B cell (primary cell): ENCODE data around the gene DSG4. TPM values are rescaled to one million over a fixed set of nuclear protein-coding genes. Genes with fewer than 3 reads are reported as not detected.

Experiments
- ATAC-seq: fragments of 200-7000 bp; cut with Tn5 transposase; one replicate; pipeline ENCODE4 v1.10.0; 2021; ENCODE audit warnings: low read depth, mild to moderate bottlenecking, moderate number of reproducible peaks, moderate library complexity
- CTCF ChIA-PET: fragments of 350-600 bp; sonication (Branson Sonifier 250); formaldehyde crosslinking; loops from one replicate; lab custom pipeline; 2021; ENCODE audit warnings: antibody characterized with exemption, inconsistent platforms; lab: Charles Lee
- POLR2A ChIA-PET: fragments of 350-600 bp; sonication (Branson Sonifier 250); formaldehyde crosslinking; loops from one replicate; lab custom pipeline; 2021; ENCODE audit warnings: antibody characterized with exemption; lab: Charles Lee
- DNase-seq: peaks from one replicate; pipeline ENCODE4 v3.0.0; 2013
- H2AFZ ChIP-seq: 2 replicates; pipeline ENCODE4 v1.6.1; 2012; ENCODE audit warnings: mild to moderate bottlenecking, low read depth, low read length; ENCODE audit not compliant: insufficient read depth, poor library complexity, severe bottlenecking
- H3K27ac ChIP-seq, 2 donors: 1 replicate in 1 of 2; 2 replicates in 1 of 2; pipeline ENCODE4 v1.5.1; 2012 to 2013; ENCODE audit warnings: low read length in 2 of 2, mild to moderate bottlenecking in 2 of 2, moderate library complexity in 1 of 2
- H3K27me3 ChIP-seq, 4 experiments: fragments of 200-600 bp in 1 of 4; sonication (generic) in 1 of 4; replicated peaks in 1 of 4; 1 replicate in 2 of 4; 2 replicates in 2 of 4; pipeline versions ENCODE4 v1.6.1 to v1.7.0; 2013 to 2016; ENCODE audit warnings: low read length in 3 of 4, mild to moderate bottlenecking in 2 of 4, mixed read lengths in 1 of 4, moderate library complexity in 1 of 4; ENCODE audit not compliant: insufficient read depth in 4 of 4, control insufficient read depth in 3 of 4; ENCODE audit errors: control extremely low read depth in 1 of 4
- H3K36me3 ChIP-seq, 2 experiments: replicated peaks in 1 of 2; 1 replicate in 1 of 2; 2 replicates in 1 of 2; pipeline versions ENCODE4 v1.6.1 to v1.7.1; 2013; ENCODE audit warnings: low read length in 1 of 2; ENCODE audit not compliant: insufficient read depth in 2 of 2, control insufficient read depth in 1 of 2; ENCODE audit errors: control extremely low read depth in 1 of 2, extremely low read depth in 1 of 2
- H3K4me1 ChIP-seq, 2 donors: fragments of 200-600 bp in 1 of 2; sonication (generic) in 1 of 2; 1 replicate in 1 of 2; 2 replicates in 1 of 2; pipeline versions ENCODE4 v1.5.1 to v1.6.1; 2013 to 2017; ENCODE audit warnings: low read length in 2 of 2; ENCODE audit not compliant: control insufficient read depth in 2 of 2, insufficient read depth in 2 of 2
- H3K4me2 ChIP-seq: replicated peaks from 2 replicates; pipeline ENCODE3; 2012; ENCODE audit warnings: mild to moderate bottlenecking, low read depth, low read length; ENCODE audit not compliant: poor library complexity, severe bottlenecking
- H3K4me3 ChIP-seq, 5 experiments: fragments of 200-600 bp in 1 of 5; sonication (generic) in 1 of 5; 1 replicate in 3 of 5; 2 replicates in 2 of 5; pipeline versions ENCODE4 v1.5.1 to v1.7.0; 2011 to 2016; ENCODE audit warnings: low read length in 4 of 5, mild to moderate bottlenecking in 4 of 5, low read depth in 2 of 5, control low read depth in 1 of 5, moderate library complexity in 1 of 5; ENCODE audit not compliant: insufficient read depth in 1 of 5; ENCODE audit errors: control extremely low read depth in 1 of 5, extremely low read depth in 1 of 5
- H3K79me2 ChIP-seq: fragments of 200-600 bp; sonication (generic); one replicate; pipeline ENCODE4 v1.6.0; 2016; ENCODE audit warnings: low read length; ENCODE audit not compliant: control insufficient read depth, insufficient read depth
- H3K9ac ChIP-seq: fragments of 200-600 bp; sonication (generic); 2 replicates; pipeline ENCODE4 v1.6.1; 2017; ENCODE audit warnings: mild to moderate bottlenecking, low read length, moderate library complexity
- H3K9me3 ChIP-seq, 3 donors: one replicate each; pipeline versions ENCODE4 v1.6.1 to v1.7.1; 2013; ENCODE audit warnings: low read length in 2 of 3; ENCODE audit not compliant: control insufficient read depth in 2 of 3, insufficient read depth in 1 of 3; ENCODE audit errors: control extremely low read depth in 1 of 3
- H4K20me1 ChIP-seq: 2 replicates; pipeline ENCODE4 v1.6.0; 2012; ENCODE audit warnings: mild to moderate bottlenecking, low read length; ENCODE audit not compliant: insufficient read depth, control insufficient read depth, poor library complexity, severe bottlenecking
- H3K27ac Mint-ChIP-seq: one replicate; pipeline ENCODE4 v1.8.0; 2021; ENCODE audit warnings: mixed read lengths
- H3K27me3 Mint-ChIP-seq: one replicate; pipeline ENCODE4 v1.8.0; 2021; ENCODE audit warnings: mixed read lengths
- H3K4me1 Mint-ChIP-seq: one replicate; pipeline ENCODE4 v1.8.0; 2021; ENCODE audit warnings: mixed read lengths
- H3K4me3 Mint-ChIP-seq: one replicate; pipeline ENCODE4 v1.8.0; 2021; ENCODE audit warnings: mixed read lengths
- H3K9me3 Mint-ChIP-seq: one replicate; pipeline ENCODE4 v1.8.0; 2022; ENCODE audit warnings: mixed read lengths; ENCODE audit not compliant: insufficient read depth
- EZH2 ChIP-seq: IDR thresholded peaks from 2 replicates; pipeline ENCODE4 v1.6.1; 2012; ENCODE audit warnings: borderline replicate concordance, low read depth, mild to moderate bottlenecking, moderate library complexity, low read length; ENCODE audit not compliant: insufficient read depth, poor library complexity, severe bottlenecking
- whole genome bisulfite sequencing: methylation state at CpG from one replicate; pipeline ENCODE4 v1.1.5; 2013; ENCODE audit warnings: missing lambda C conversion rate; ENCODE audit not compliant: insufficient coverage; 5-methylcytosine and 5-hydroxymethylcytosine counted together
- intact Hi-C: fragments of 100-400 bp; cut with micrococcal nuclease; formaldehyde crosslinking; loops from one replicate; pipeline ENCODE4 v1.10.0; 2022
- polyA plus RNA-seq: library from polyadenylated mRNA; depleted of rRNA; stranded (reverse); fragments of >200 nt; gene quantifications from 2 replicates; pipeline ENCODE4 v1.2.3, GENCODE V29; 2012
- total RNA-seq, 2 donors: library from RNA; stranded (reverse); fragments of 120-200 nt in 1 of 2; gene quantifications; 1 replicate in 1 of 2; 2 replicates in 1 of 2; pipeline versions ENCODE4 v1.2.3 to v1.2.4, GENCODE V29; 2013 to 2022
- TF ChIP-seq, protein P1 (sequence below): fragments of 200-600 bp; IDR thresholded peaks from one replicate; pipeline ENCODE4 v1.8.0; 2022; ENCODE audit warnings: antibody characterized with exemption, mild to moderate bottlenecking

DSG4 gene
- total and polyA plus RNA-seq, 2 donors (not counting 1 experiment from before 2014, with no cell fraction given), result not detected

DNA sequence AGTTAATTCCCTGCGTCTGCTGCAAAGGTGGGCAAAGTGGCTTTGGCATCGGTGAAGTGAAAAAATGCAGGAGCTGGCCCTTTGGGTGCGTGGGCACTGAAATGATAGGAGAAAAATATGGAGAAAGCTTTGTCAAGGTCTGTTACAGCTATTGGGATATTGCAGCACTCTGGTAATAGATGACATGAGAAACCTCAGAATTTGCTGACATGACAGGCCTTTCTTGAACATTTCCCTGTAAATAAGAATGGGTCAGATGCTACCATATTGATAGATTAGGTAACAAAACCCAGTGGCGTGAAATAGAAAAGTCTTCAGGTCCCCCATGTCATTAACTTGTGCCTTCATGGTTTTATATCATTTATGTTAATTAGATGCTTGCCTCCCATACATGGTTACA lies 12.4 kb upstream of the DSG4 start:
- TF ChIP-seq, protein P1, sequence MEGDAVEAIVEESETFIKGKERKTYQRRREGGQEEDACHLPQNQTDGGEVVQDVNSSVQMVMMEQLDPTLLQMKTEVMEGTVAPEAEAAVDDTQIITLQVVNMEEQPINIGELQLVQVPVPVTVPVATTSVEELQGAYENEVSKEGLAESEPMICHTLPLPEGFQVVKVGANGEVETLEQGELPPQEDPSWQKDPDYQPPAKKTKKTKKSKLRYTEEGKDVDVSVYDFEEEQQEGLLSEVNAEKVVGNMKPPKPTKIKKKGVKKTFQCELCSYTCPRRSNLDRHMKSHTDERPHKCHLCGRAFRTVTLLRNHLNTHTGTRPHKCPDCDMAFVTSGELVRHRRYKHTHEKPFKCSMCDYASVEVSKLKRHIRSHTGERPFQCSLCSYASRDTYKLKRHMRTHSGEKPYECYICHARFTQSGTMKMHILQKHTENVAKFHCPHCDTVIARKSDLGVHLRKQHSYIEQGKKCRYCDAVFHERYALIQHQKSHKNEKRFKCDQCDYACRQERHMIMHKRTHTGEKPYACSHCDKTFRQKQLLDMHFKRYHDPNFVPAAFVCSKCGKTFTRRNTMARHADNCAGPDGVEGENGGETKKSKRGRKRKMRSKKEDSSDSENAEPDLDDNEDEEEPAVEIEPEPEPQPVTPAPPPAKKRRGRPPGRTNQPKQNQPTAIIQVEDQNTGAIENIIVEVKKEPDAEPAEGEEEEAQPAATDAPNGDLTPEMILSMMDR, result no peak
- TF ChIP-seq EZH2, result no peak
- Histone ChIP-seq H3K79me2 (no peaks in the 10 kb centered on the region), H3K9ac (no peak overlapping the region), H3K27me3 (no peaks in the 10 kb centered on the region), H3K9me3 (peaks cover 0 to 3% (median 1%) of the 10 kb centered on the region in 3 donors), H3K4me2 (no peak overlapping the region), H3K36me3 (no peaks in the 10 kb centered on the region), H2AFZ (no peak overlapping the region), H4K20me1 (no peaks in the 10 kb centered on the region), H3K4me3 (no peak overlapping the region), H3K4me1 (no peaks in the 10 kb centered on the region), H3K27ac (no peak overlapping the region)
- H3K4me1 Mint-ChIP-seq, result no peaks in the 10 kb centered on the region
- no peak overlapping the region for H3K4me3 Mint-ChIP-seq
- intact Hi-C loops, result no loop called here
- no peak for DNase-seq
- H3K9me3 Mint-ChIP-seq, result peaks cover 3% of the 10 kb centered on the region
- no peak for ATAC-seq
- no peaks in the 10 kb centered on the region for H3K27me3 Mint-ChIP-seq
- CTCF ChIA-PET, result no interaction called here
- POLR2A ChIA-PET, result no interaction called here
- no peak overlapping the region for H3K27ac Mint-ChIP-seq
- 78% methylated on average over 3 of the region's 4 CpGs for WGBS

DNA sequence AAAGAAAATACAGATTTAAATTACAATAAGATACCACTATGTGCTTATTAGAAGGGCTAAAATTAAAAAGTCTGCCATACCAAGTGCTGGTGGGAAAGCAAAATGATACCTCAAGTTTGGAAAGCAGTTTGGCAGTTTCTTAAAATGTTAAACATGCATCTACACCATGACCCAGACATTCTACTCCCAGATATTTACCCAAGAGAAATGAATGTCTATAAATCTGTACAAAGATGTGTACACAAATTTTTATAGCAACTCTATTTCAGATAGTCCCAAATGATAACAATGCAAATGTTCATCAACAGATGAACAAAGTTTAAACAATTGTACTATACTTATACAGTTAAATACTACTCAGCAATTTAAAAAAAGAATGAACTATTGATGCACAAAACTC lies 7.1 kb upstream of the DSG4 start:
- no peak overlapping the region for H2AFZ ChIP-seq
- H3K27ac Mint-ChIP-seq, result no peak overlapping the region
- ATAC-seq (no peak), DNase-seq (no peak)
- POLR2A ChIA-PET, result no interaction called here
- no peaks in the 10 kb centered on the region for H3K4me1 ChIP-seq
- peaks cover 0 to 1% (median 0%) of the 10 kb centered on the region in 3 donors for H3K9me3 ChIP-seq
- no peaks in the 10 kb centered on the region for H3K27me3 ChIP-seq
- CTCF ChIA-PET, result no interaction called here
- intact Hi-C loops, result no loop called here
- no peaks in the 10 kb centered on the region for H4K20me1 ChIP-seq
- no peak overlapping the region for H3K4me3 Mint-ChIP-seq
- H3K4me1 Mint-ChIP-seq, result no peaks in the 10 kb centered on the region
- H3K9ac ChIP-seq, result no peak overlapping the region
- H3K4me3 ChIP-seq, result no peak overlapping the region
- H3K79me2 ChIP-seq, result no peaks in the 10 kb centered on the region
- no peaks in the 10 kb centered on the region for H3K27me3 Mint-ChIP-seq
- TF ChIP-seq EZH2, result no peak
- TF ChIP-seq, protein P1, result no peak
- H3K9me3 Mint-ChIP-seq, result peaks cover 3% of the 10 kb centered on the region
- H3K36me3 ChIP-seq, result no peaks in the 10 kb centered on the region
- no peak overlapping the region for H3K4me2 ChIP-seq
- H3K27ac ChIP-seq, result no peak overlapping the region
